Neural progenitor cell (in vitro differentiated cells): ENCODE measurements around the gene ERGIC1.

Source experiments
- EZH2 ChIP-seq: fragments of 200-600 bp; sonication (generic); IDR thresholded peaks from 2 replicates; pipeline ENCODE4 v1.6.1; 2017; ENCODE audit warnings: antibody characterized with exemption, mild to moderate bottlenecking, moderate library complexity
- TF ChIP-seq, protein P1 (sequence below): fragments of 200-600 bp; sonication (generic); IDR thresholded peaks from 2 replicates; pipeline ENCODE4 v1.5.1; 2017; ENCODE audit warnings: antibody characterized with exemption, mild to moderate bottlenecking

DNA sequence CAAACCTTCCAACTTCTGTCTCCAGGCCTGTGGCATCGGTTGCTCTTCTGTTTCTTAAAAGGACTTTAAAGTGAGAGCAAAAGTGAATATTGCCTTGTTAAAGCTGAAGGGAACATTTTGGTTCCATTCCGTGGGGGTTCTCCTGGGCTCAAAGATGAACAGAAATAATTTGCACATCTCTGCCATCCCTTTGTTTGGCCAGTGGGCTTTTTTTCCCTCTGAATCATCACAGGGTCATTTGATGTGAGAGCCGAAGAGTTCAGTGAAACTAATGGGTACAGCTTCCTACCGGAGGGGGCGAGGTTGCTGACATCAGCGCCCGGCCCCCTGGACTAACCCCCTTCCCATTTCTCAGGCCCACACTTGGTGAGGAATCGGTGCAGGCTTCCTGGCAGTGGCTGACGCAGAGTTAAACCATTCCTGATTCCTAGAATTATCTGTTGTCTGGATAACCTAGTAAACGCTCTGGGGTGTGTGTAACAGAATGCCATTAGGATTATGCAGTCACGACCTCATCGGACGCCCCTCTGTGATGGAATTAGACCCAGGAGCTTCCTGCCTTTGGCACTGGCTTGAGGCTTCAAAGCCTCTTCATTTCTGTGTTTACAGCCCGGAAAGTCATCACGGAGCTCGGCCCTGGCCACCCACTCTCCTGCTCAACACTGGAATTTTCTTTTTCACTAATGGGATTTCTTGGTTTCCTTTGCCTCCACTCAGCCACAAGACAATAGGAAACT lies 63.6 kb downstream of the ERGIC1 start:
- TF ChIP-seq, protein P1, sequence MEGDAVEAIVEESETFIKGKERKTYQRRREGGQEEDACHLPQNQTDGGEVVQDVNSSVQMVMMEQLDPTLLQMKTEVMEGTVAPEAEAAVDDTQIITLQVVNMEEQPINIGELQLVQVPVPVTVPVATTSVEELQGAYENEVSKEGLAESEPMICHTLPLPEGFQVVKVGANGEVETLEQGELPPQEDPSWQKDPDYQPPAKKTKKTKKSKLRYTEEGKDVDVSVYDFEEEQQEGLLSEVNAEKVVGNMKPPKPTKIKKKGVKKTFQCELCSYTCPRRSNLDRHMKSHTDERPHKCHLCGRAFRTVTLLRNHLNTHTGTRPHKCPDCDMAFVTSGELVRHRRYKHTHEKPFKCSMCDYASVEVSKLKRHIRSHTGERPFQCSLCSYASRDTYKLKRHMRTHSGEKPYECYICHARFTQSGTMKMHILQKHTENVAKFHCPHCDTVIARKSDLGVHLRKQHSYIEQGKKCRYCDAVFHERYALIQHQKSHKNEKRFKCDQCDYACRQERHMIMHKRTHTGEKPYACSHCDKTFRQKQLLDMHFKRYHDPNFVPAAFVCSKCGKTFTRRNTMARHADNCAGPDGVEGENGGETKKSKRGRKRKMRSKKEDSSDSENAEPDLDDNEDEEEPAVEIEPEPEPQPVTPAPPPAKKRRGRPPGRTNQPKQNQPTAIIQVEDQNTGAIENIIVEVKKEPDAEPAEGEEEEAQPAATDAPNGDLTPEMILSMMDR, result no peak
- TF ChIP-seq EZH2, result no peak
